Fibroblast of lung (primary cell): ENCODE data around the gene GALNT17. TPM values are rescaled to one million over a fixed set of nuclear protein-coding genes. Genes with fewer than 3 reads are reported as not detected.

Experiments
- DNase-seq, 2 donors: peaks; one replicate each; pipeline versions ENCODE4 v3.0.0 to v3.0.0-alpha.2; 2010; ENCODE audit warnings: low read depth in 2 of 2
- H2AFZ ChIP-seq: 2 replicates; pipeline ENCODE4 v1.5.1; 2012; ENCODE audit warnings: low read length, control low read depth, inconsistent platforms
- H3K27ac ChIP-seq: 2 replicates; pipeline ENCODE4 v1.5.1; 2011; ENCODE audit warnings: low read length, control low read depth; ENCODE audit not compliant: insufficient read depth
- H3K27me3 ChIP-seq: 2 replicates; pipeline ENCODE4 v1.5.1; 2011; ENCODE audit warnings: mild to moderate bottlenecking, low read length; ENCODE audit not compliant: control insufficient read depth, insufficient read depth
- H3K36me3 ChIP-seq: 2 replicates; pipeline ENCODE4 v1.5.1; 2011; ENCODE audit warnings: low read length; ENCODE audit not compliant: control insufficient read depth, insufficient read depth
- H3K4me1 ChIP-seq: 2 replicates; pipeline ENCODE4 v1.5.1; 2011; ENCODE audit warnings: low read length; ENCODE audit not compliant: control insufficient read depth, insufficient read depth; ENCODE audit errors: extremely low read depth
- H3K4me2 ChIP-seq: 2 replicates; pipeline ENCODE4 v1.5.1; 2011; ENCODE audit warnings: low read length, control low read depth; ENCODE audit not compliant: insufficient read depth; ENCODE audit errors: extremely low read depth
- H3K4me3 ChIP-seq, 4 experiments: fragments of 200-600 bp in 1 of 4; sonication (generic) in 1 of 4; replicated peaks in 1 of 4; 2 replicates each; pipeline ENCODE4 v1.5.1; 2011 to 2016; ENCODE audit warnings: low read length in 4 of 4, low read depth in 3 of 4, mild to moderate bottlenecking in 3 of 4, control low read depth in 2 of 4, inconsistent platforms in 1 of 4, mixed read lengths in 1 of 4; ENCODE audit not compliant: insufficient read depth in 1 of 4; ENCODE audit errors: control extremely low read depth in 1 of 4
- H3K79me2 ChIP-seq: 2 replicates; pipeline ENCODE4 v1.5.1; 2012; ENCODE audit warnings: mild to moderate bottlenecking, low read length, inconsistent platforms; ENCODE audit not compliant: control insufficient read depth, insufficient read depth
- H3K9ac ChIP-seq: 2 replicates; pipeline ENCODE4 v1.5.1; 2011; ENCODE audit warnings: mild to moderate bottlenecking, low read length, control low read depth; ENCODE audit not compliant: insufficient read depth
- H3K9me3 ChIP-seq: 2 replicates; pipeline ENCODE4 v1.5.1; 2012; ENCODE audit warnings: low read depth, low read length; ENCODE audit not compliant: control insufficient read depth, insufficient read depth
- H4K20me1 ChIP-seq: 2 replicates; pipeline ENCODE4 v1.5.1; 2011; ENCODE audit warnings: low read length; ENCODE audit not compliant: control insufficient read depth, insufficient read depth; ENCODE audit errors: extremely low read depth
- CTCF ChIP-seq, 2 donors: IDR thresholded peaks in 1 of 2; conservative IDR thresholded peaks in 1 of 2; 1 replicate in 1 of 2; 2 replicates in 1 of 2; pipeline ENCODE4 v1.5.1; 2011 to 2012; ENCODE audit warnings: low read length in 2 of 2, control low read depth in 1 of 2, inconsistent platforms in 1 of 2, low read depth in 1 of 2, mild to moderate bottlenecking in 1 of 2
- EZH2 ChIP-seq: IDR thresholded peaks from 2 replicates; pipeline ENCODE4 v1.5.1; 2012; ENCODE audit warnings: low read length, control low read depth, mild to moderate bottlenecking; ENCODE audit errors: missing control alignments
- polyA plus RNA-seq, 2 donors: library from polyadenylated mRNA; depleted of rRNA in 1 of 2; stranded (reverse) in 1 of 2; unstranded in 1 of 2; fragments of >200 nt; gene quantifications; 2 replicates each; pipeline ENCODE4 v1.2.1, GENCODE V29; 2011 to 2012; ENCODE audit warnings: missing spikeins in 1 of 2
- total RNA-seq: library from RNA; depleted of rRNA; stranded (reverse); fragments of >200 nt; gene quantifications from 2 replicates; pipeline ENCODE4 v1.2.1, GENCODE V29; 2014

Gene GALNT17
- total and polyA plus RNA-seq, 2 donors (not counting 1 experiment from before 2014, with no cell fraction given): under 0.01 TPM; not detected in 1

- Histone ChIP-seq H3K4me1 (no peaks in the 10 kb centered on the region), H3K79me2 (no peaks in the 10 kb centered on the region), H3K4me3 (no peak overlapping the region), H3K36me3 (no peaks in the 10 kb centered on the region), H2AFZ (no peak overlapping the region), H3K9me3 (no peaks in the 10 kb centered on the region), H3K27ac (no peak overlapping the region), H3K4me2 (no peak overlapping the region), H3K9ac (no peak overlapping the region), H3K27me3 (no peaks in the 10 kb centered on the region), H4K20me1 (no peaks in the 10 kb centered on the region)
- TF ChIP-seq CTCF (conservative IDR thresholded peaks at IDR 0.05 in 1 of 2, IDR thresholded peaks at IDR 0.05 in 1 of 2; ENCODE audit: low read depth in 1 of 2, low read length in 2 of 2) (no peak), EZH2 (no peak)
- DNase-seq: no peak
Measured at GRCh38 chr7:71186535-71187057, 54.7 kb downstream of the GALNT17 start.

- no peak overlapping the region for H3K4me3 ChIP-seq
- no peaks in the 10 kb centered on the region for H4K20me1 ChIP-seq
- no peaks in the 10 kb centered on the region for H3K27me3 ChIP-seq
- no peaks in the 10 kb centered on the region for H3K9me3 ChIP-seq
- TF ChIP-seq EZH2 (no peak), CTCF (conservative IDR thresholded peaks at IDR 0.05 in 1 of 2, IDR thresholded peaks at IDR 0.05 in 1 of 2; ENCODE audit: low read depth in 1 of 2, low read length in 2 of 2) (no peak)
- H3K79me2 ChIP-seq: no peaks in the 10 kb centered on the region
- H2AFZ ChIP-seq: no peak overlapping the region
- no peaks in the 10 kb centered on the region for H3K4me1 ChIP-seq
- H3K4me2 ChIP-seq: no peak overlapping the region
- no peak overlapping the region for H3K27ac ChIP-seq
- H3K36me3 ChIP-seq: no peaks in the 10 kb centered on the region
- no peak for DNase-seq
- H3K9ac ChIP-seq: no peak overlapping the region
Measured at GRCh38 chr7:71191771-71192170, 59.8 kb downstream of the GALNT17 start.

- DNase-seq: no peak
- H3K9me3 ChIP-seq: no peaks in the 10 kb centered on the region
- no peaks in the 10 kb centered on the region for H3K27me3 ChIP-seq
- TF ChIP-seq EZH2 (no peak), CTCF (conservative IDR thresholded peaks at IDR 0.05 in 1 of 2, IDR thresholded peaks at IDR 0.05 in 1 of 2; ENCODE audit: low read depth in 1 of 2, low read length in 2 of 2) (no peak)
- H4K20me1 ChIP-seq: no peaks in the 10 kb centered on the region
- no peak overlapping the region for H3K4me3 ChIP-seq
- H3K4me1 ChIP-seq: no peaks in the 10 kb centered on the region
- no peak overlapping the region for H3K27ac ChIP-seq
- no peak overlapping the region for H3K4me2 ChIP-seq
- no peaks in the 10 kb centered on the region for H3K36me3 ChIP-seq
- no peaks in the 10 kb centered on the region for H3K79me2 ChIP-seq
- H3K9ac ChIP-seq: no peak overlapping the region
- H2AFZ ChIP-seq: no peak overlapping the region
Measured at GRCh38 chr7:71193099-71193810, 61.3 kb downstream of the GALNT17 start.
